GM23248 (cell line): ENCODE data around the gene FLCN.

Experiments used
- EZH2 ChIP-seq: fragments of 200-600 bp; sonication (generic); IDR thresholded peaks from 2 replicates; pipeline ENCODE4 v1.6.1; 2018; ENCODE audit warnings: antibody characterized with exemption, mild to moderate bottlenecking; ENCODE audit not compliant: insufficient read depth, poor library complexity, severe bottlenecking
- EZH2phosphoT487 ChIP-seq: fragments of 200-600 bp; sonication (generic); IDR thresholded peaks from 2 replicates; pipeline ENCODE4 v1.6.1; 2018; ENCODE audit warnings: antibody characterized with exemption, moderate library complexity, mild to moderate bottlenecking, low read depth; ENCODE audit not compliant: insufficient read depth

GRCh38 chr17:17165666-17166308 is 71.2 kb downstream of the FLCN start:
- TF ChIP-seq EZH2 = no peak
- no peak for TF ChIP-seq EZH2phosphoT487
